ENCODE measurements around the gene SNAI3. TPM values are rescaled to one million over a fixed set of nuclear protein-coding genes. Genes with fewer than 3 reads are reported as not detected.

Gene SNAI3
- total RNA-seq, 1 donor from 2014 or later = 1.2 TPM

DNA sequence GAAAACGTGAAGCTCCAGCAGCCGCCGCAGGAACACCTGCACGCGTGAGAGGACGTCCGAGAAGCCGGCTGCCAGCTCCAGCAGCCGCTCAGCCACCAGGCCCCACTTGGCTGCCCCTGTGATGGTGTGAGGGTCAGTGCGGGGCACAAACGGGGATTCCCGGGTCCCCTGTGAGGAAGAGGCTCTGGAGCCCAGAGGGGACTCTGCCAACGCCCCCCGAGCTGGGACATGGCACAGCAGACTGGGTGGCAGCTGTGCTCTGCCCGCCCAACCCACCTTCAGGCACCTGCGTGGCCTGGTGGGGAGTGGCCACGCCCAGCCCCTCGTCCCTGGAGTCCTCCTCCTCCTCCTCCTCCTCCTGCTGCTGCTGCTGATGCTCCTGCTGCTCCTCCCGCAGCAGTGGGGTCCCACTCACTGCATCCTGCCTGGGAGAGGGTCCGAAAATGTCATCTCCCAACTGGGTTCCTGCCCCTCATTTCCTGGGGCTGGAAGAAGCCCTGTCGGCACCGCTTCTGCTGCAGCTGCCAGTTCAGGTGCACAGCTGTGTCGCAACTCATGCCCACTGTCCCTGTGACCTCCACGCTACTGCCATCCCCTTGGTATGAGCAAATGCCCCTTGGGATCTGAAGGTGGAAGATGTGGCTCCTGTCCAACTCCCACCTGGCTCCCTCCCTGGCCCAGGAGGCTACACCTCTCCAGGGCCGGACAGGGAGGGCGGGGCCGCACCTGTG is 47.5 kb upstream of the SNAI3 start:
- DNase-seq (ENCODE audit: low spot score, unreplicated experiment) = no peak
- Mint-ChIP-seq H3K4me3 (ENCODE audit: low read depth) (no peak overlapping the region), H3K4me1 (ENCODE audit: low read depth) (no peaks in the 10 kb centered on the region), H3K36me3 (ENCODE audit: insufficient read depth) (no peaks in the 10 kb centered on the region), H3K27ac (no peak overlapping the region), H3K27me3 (peaks cover 2% of the 10 kb centered on the region), H3K9me3 (ENCODE audit: low read depth) (no peaks in the 10 kb centered on the region)
- TF ChIP-seq CTCF (IDR thresholded peaks at IDR 0.05; ENCODE audit: unreplicated experiment) = no peak

- H3K27me3 Mint-ChIP-seq = no peaks in the 10 kb centered on the region
- no peak overlapping the region for H3K27ac Mint-ChIP-seq
- no peak for TF ChIP-seq CTCF (IDR thresholded peaks at IDR 0.05; ENCODE audit: unreplicated experiment)
- DNase-seq (ENCODE audit: low spot score, unreplicated experiment) = no peak
- H3K4me1 Mint-ChIP-seq (ENCODE audit: low read depth) = no peaks in the 10 kb centered on the region
- H3K36me3 Mint-ChIP-seq (ENCODE audit: insufficient read depth) = no peaks in the 10 kb centered on the region
- no peak overlapping the region for H3K4me3 Mint-ChIP-seq (ENCODE audit: low read depth)
- no peaks in the 10 kb centered on the region for H3K9me3 Mint-ChIP-seq (ENCODE audit: low read depth)
Observed at GRCh38 chr16:88732961-88733294, 46.6 kb upstream of the SNAI3 start.

- Mint-ChIP-seq H3K4me1 (ENCODE audit: low read depth) (no peaks in the 10 kb centered on the region), H3K27me3 (no peaks in the 10 kb centered on the region), H3K9me3 (ENCODE audit: low read depth) (no peaks in the 10 kb centered on the region), H3K4me3 (ENCODE audit: low read depth) (no peak overlapping the region), H3K27ac (no peak overlapping the region), H3K36me3 (ENCODE audit: insufficient read depth) (no peaks in the 10 kb centered on the region)
- no peak for TF ChIP-seq CTCF (IDR thresholded peaks at IDR 0.05; ENCODE audit: unreplicated experiment)
- DNase-seq (ENCODE audit: low spot score, unreplicated experiment) = no peak
Observed at GRCh38 chr16:88732172-88732960, 46.1 kb upstream of the SNAI3 start.

DNA sequence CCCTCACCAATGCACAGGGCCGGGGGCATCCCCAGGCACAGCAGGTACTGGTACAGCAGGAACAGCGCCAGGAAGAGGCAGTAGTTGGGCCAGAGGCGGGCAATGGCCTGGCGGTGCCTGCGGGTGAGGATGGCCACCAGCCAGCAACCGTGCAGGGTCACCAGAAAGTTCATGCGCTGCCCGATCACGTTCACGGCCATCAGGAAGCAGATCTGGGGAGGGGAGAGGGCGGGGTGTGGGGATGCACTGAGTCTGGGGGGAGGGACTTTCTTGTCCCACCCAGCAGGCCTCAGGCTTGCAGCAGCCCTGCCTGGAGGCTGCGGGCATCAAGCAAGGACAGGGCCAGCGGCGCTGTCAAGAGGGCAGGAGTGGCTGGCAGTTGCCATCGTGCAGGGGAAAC is 45.4 kb upstream of the SNAI3 start:
- no peak for DNase-seq (ENCODE audit: low spot score, unreplicated experiment)

More for the DNA sequence above, 45.4 kb upstream of the SNAI3 start:
- Mint-ChIP-seq H3K27ac (no peak overlapping the region), H3K4me1 (ENCODE audit: low read depth) (no peaks in the 10 kb centered on the region), H3K36me3 (ENCODE audit: insufficient read depth) (no peaks in the 10 kb centered on the region), H3K4me3 (ENCODE audit: low read depth) (no peak overlapping the region), H3K9me3 (ENCODE audit: low read depth) (no peaks in the 10 kb centered on the region), H3K27me3 (no peaks in the 10 kb centered on the region)
- no peak for TF ChIP-seq CTCF (IDR thresholded peaks at IDR 0.05; ENCODE audit: unreplicated experiment)
